ENCODE data around the gene TBC1D9. TPM values are rescaled to one million over a fixed set of nuclear protein-coding genes. Genes with fewer than 3 reads are reported as not detected.

TBC1D9 gene
- total RNA-seq, 1 donor: 28.7 TPM

- DNase-seq (ENCODE audit: low read depth): no peak
- no peak overlapping the region for H3K4me3 ChIP-seq (ENCODE audit: low read depth, low read length)
- TF ChIP-seq, protein P1, sequence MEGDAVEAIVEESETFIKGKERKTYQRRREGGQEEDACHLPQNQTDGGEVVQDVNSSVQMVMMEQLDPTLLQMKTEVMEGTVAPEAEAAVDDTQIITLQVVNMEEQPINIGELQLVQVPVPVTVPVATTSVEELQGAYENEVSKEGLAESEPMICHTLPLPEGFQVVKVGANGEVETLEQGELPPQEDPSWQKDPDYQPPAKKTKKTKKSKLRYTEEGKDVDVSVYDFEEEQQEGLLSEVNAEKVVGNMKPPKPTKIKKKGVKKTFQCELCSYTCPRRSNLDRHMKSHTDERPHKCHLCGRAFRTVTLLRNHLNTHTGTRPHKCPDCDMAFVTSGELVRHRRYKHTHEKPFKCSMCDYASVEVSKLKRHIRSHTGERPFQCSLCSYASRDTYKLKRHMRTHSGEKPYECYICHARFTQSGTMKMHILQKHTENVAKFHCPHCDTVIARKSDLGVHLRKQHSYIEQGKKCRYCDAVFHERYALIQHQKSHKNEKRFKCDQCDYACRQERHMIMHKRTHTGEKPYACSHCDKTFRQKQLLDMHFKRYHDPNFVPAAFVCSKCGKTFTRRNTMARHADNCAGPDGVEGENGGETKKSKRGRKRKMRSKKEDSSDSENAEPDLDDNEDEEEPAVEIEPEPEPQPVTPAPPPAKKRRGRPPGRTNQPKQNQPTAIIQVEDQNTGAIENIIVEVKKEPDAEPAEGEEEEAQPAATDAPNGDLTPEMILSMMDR (IDR thresholded peaks at IDR 0.05; ENCODE audit: insufficient read depth, low read length): no peak
Observed at GRCh38 chr4:140706665-140707064, 49.5 kb downstream of the TBC1D9 start.

DNA sequence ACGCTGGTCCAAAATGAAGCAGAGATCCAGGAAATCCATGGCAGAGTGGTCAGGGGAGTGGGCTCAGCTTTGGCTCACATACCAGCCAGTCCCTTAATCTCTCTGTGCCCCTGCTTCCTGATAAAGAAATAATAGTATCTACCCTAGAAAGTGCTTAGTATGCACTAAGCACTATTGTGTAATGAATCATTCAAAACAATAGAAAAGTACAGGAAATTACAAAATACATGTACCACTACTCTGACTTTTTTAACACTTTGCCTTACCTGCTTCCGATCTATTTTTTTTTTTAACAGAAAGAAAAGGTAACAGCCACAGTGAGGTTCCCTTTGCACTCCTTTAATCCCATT lies 49.9 kb downstream of the TBC1D9 start:
- no peak overlapping the region for H3K4me3 ChIP-seq (ENCODE audit: low read depth, low read length)
- TF ChIP-seq, protein P1 (IDR thresholded peaks at IDR 0.05; ENCODE audit: insufficient read depth, low read length): no peak
- no peak for DNase-seq (ENCODE audit: low read depth)

DNA sequence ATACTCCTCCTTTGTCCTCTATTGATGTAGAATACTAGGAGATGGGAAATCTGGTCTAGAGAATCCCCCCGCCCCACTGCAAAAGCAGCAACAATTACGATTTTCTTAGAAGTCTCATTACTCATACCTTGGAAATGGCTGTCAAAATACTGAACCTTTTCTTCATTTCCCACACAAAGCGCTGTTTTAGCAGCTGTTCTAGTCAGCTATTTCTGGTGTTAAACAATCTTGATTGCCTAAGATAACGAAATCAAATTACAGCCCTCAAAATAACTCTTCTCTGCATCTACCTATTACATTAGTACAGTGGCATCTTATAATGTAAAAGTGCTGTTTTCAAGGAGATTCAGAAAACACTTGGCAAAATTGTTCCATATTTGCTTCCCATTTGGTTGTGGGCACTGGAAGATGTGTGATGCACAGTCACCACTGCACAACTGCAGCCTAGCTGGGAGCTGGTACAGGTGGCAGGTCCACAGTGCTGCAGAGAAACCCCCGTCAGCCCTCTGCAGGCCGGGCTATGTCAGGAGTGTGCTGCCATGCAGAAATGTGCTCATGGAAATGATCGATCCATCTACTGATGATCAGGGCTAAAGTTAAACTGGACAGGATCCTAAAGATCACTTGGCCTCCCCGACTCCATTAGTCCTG lies 50.4 kb downstream of the TBC1D9 start:
- DNase-seq (ENCODE audit: low read depth): no peak
- no peak overlapping the region for H3K4me3 ChIP-seq (ENCODE audit: low read depth, low read length)

DNA sequence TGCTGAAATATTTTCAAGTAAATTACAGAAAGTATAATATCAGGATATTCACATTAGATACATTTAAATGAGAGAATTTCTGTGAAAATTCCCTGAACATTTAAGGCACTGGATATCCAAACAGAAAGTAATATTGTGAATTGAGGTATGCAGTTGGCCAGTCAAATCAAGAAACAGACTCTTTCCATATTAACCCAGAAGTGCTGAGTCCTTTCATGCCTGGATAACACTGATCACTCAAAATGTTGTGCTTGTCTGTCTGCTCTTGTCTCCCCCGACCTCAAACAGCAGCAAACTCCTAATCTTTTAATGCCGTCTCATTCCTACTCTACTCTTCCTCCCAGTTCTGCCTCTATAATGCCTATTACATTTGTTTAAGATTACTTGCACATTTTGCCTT lies 51.2 kb downstream of the TBC1D9 start:
- no peak for DNase-seq (ENCODE audit: low read depth)
- no peak overlapping the region for H3K4me3 ChIP-seq (ENCODE audit: low read depth, low read length)
- TF ChIP-seq, protein P1 (IDR thresholded peaks at IDR 0.05; ENCODE audit: insufficient read depth, low read length): no peak

More for the DNA sequence above, 50.4 kb downstream of the TBC1D9 start:
- TF ChIP-seq, protein P1 (IDR thresholded peaks at IDR 0.05; ENCODE audit: insufficient read depth, low read length): no peak

DNA sequence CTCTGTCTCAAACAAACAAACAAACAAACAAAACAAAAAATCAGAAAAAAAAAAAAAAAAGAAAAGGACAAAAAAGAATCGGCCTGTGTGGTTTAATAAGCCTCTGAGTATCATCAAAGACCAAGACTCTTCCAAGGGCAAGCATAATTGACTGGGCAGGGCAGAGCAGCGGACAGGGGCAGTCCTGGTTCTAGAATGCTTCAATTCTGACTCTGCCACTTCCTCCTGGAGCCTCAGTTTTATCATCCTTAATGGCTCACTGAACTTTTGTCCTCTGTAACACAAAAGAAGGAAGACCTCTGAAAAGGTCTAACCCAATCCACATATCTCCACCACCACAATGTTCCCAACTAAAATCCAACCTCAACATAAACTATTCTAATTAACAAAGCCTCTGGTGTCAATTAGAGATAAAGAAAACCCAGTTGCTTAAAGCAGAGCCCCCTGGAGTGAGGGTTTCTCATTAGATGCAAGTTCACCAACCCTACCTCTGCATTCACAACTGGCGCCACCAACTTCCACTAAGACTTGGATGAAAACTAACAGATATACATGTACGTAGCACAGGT lies 51.7 kb downstream of the TBC1D9 start:
- TF ChIP-seq, protein P1 (IDR thresholded peaks at IDR 0.05; ENCODE audit: insufficient read depth, low read length): no peak
- DNase-seq (ENCODE audit: low read depth): no peak
- no peak overlapping the region for H3K4me3 ChIP-seq (ENCODE audit: low read depth, low read length)

DNA sequence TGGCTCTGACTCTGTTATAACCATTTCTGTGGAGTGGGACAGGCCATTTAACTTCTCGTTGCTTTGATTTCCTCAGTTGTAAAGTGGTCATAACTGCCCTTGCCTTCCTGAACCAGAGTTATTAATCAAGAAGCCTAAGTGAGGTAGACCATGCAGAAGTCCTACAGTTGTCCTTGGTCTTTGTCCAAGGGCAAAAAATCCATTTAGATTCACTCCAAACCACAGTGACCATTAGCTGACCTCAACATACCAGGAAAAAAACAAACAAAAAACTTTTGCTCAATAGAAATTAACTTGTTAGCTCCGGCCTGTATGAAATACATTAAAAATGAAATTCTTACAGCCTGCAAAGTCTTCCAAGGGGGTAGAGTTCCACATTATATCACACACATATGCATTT lies 52.7 kb downstream of the TBC1D9 start:
- TF ChIP-seq, protein P1 (IDR thresholded peaks at IDR 0.05; ENCODE audit: insufficient read depth, low read length): no peak
- no peak overlapping the region for H3K4me3 ChIP-seq (ENCODE audit: low read depth, low read length)
- DNase-seq (ENCODE audit: low read depth): peak; percentile 74

All from fibroblast of the aortic adventitia (primary cell).